ENCODE data around the gene FRK.
"Not testable (repeated sequence)": the region's sequence is repeated elsewhere in the genome, so short reads cannot be mapped to it uniquely, and the experiment has no call there.

The FRK gene

DNA sequence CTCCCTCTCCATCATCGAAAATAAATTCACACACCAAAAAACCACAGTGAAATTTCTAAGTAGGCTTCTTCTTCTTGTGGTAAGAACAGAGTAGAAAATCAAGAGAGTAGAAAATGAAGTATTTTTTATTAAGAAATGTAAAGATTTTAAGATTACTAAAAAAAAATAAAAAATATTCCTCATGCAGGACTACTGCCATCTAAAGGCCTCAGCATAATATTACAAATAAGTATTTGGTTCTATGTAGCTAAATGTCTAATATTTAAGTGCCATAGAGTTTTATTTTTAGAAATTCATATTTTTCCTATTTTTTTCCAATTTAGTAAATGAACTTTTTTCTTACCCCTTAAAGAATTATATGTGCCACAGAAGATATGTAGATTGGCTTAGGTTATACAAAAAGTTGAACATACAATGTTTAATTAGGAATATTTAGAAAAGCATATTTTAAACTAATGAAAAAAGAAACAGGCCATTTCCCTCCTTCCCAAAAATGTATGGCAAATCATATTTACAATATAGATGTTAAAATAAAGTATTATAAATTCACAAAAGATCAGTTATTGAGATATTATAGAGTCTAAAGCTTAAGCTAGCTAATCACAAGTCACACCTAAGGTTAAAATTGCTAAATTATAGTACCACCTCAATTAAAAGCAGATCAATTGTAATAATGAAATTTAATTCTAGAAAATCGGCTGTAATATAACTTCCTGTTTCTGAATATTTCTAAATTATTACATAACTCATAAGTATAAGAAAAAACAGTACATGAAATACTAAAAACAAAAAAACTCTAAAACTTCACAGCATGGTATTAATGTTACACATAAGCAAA lies 36.5 kb upstream of the FRK start:
- Histone ChIP-seq H3K4me1 (ENCODE audit: control insufficient read depth in 1 of 2, insufficient read depth in 2 of 2, low read length in 2 of 2) (peaks cover 14 to 29% of the 10 kb centered on the region in 2 donors), H3K9ac (ENCODE audit: low read depth in 1 of 2, low read length in 2 of 2) (no peak overlapping the region), H3K27ac (ENCODE audit: low read depth, low read length) (no peak overlapping the region), H3K9me3 (ENCODE audit: control insufficient read depth in 1 of 2, low read length in 2 of 2) (peaks cover 2 to 4% of the 10 kb centered on the region in 2 donors), H3K27me3 (ENCODE audit: control insufficient read depth in 1 of 2, insufficient read depth in 2 of 2, low read length in 2 of 2) (no peaks in the 10 kb centered on the region), H3K4me3 (ENCODE audit: low read depth in 1 of 2, low read length in 2 of 2) (no peak overlapping the region), H3K36me3 (ENCODE audit: control insufficient read depth in 1 of 2, insufficient read depth in 2 of 2, low read length in 2 of 2) (no peaks in the 10 kb centered on the region)

DNA sequence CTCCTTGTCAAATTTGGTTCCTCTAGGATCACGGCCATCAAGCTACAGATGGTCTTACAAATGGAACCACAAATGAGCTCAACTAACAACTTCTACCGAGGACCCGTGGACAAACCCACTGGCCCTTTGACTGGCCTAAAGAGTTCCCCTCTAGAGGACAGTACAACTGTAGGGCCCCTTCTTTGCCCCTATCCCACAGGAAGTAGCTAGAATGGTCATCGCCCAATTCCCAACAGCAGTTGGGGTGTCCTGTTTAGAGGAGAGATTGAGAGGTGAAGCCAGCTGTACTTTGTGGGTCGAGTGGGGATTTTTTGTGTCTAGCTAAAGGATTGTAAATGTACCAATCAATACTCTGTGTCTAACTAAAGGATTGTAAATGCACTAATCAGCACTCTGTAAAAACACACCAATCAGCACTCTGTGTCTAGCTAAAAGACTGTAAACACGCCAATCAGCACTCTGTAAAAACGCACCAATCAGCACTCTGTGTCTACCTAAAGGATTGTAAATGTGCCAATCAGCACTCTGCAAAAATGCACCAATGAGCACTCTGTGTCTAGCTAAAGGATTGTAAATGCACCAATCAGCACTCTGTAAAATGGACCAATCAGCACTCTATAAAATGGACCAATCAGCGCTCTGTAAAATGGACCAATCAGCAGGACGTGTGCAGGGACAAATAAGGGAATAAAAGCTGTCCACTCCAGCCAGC lies 35.5 kb upstream of the FRK start:
- H3K9me3 ChIP-seq (ENCODE audit: control insufficient read depth in 1 of 2, low read length in 2 of 2); H3K4me3 ChIP-seq (ENCODE audit: low read depth in 1 of 2, low read length in 2 of 2); H3K27ac ChIP-seq (ENCODE audit: low read depth, low read length); H3K9ac ChIP-seq (ENCODE audit: low read depth in 1 of 2, low read length in 2 of 2); H3K36me3 ChIP-seq (ENCODE audit: control insufficient read depth in 1 of 2, insufficient read depth in 2 of 2, low read length in 2 of 2); H3K27me3 ChIP-seq (ENCODE audit: control insufficient read depth in 1 of 2, insufficient read depth in 2 of 2, low read length in 2 of 2): not testable (repeated sequence)
- H3K4me1 ChIP-seq (ENCODE audit: control insufficient read depth in 1 of 2, insufficient read depth in 2 of 2, low read length in 2 of 2) = peaks cover 4 to 20% of the 10 kb centered on the region in 2 donors

DNA sequence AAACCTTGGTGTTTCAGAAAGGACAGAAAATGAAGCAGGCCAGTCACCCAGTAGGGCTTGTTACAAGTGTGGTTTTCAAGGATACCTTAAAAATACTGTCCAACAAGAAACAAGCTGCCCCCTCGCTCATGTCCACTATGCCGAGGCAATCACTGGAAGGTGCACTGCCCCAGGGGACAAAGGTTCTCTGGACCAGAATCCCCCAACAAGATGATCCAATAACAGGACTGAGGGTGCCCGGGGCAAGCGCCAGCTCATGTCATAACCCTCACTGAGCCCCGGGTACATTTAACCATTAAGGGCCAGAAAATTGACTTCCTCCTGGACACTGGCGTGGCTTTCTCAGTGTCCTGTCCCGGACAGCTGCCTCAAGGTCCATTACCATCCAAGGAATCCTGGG lies 33.4 kb upstream of the FRK start:
- H3K9me3 ChIP-seq (ENCODE audit: control insufficient read depth in 1 of 2, low read length in 2 of 2) = peaks cover 2 to 4% of the 10 kb centered on the region in 2 donors
- H3K27me3 ChIP-seq (ENCODE audit: control insufficient read depth in 1 of 2, insufficient read depth in 2 of 2, low read length in 2 of 2) = no peaks in the 10 kb centered on the region
- no peak overlapping the region for H3K27ac ChIP-seq (ENCODE audit: low read depth, low read length)
- H3K4me3 ChIP-seq (ENCODE audit: low read depth in 1 of 2, low read length in 2 of 2) = no peak overlapping the region
- no peaks in the 10 kb centered on the region for H3K36me3 ChIP-seq (ENCODE audit: control insufficient read depth in 1 of 2, insufficient read depth in 2 of 2, low read length in 2 of 2)
- H3K9ac ChIP-seq (ENCODE audit: low read depth in 1 of 2, low read length in 2 of 2) = no peak overlapping the region
- peaks cover 4 to 7% of the 10 kb centered on the region in 2 donors for H3K4me1 ChIP-seq (ENCODE audit: control insufficient read depth in 1 of 2, insufficient read depth in 2 of 2, low read length in 2 of 2)

DNA sequence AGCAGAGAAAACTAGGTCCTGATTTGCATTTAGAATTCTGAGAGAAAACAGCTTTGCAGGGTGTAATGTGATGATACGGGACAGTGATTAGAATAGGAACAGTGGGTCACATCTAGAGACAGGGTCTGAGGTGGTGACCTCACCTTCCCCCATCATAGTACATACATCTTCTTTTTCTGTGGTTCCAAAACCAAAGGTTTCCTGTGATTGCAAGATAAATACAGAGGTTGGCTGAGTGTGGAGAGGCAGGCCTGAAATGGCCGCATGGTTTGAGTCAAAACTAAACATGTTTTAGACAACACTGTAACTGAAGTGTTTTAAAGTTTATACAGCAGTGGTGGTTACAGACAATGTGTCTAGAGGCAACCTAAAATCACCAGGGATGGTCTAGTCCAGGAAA lies 29.6 kb upstream of the FRK start:
- Histone ChIP-seq H3K4me3 (ENCODE audit: low read depth in 1 of 2, low read length in 2 of 2) (no peak overlapping the region), H3K27ac (ENCODE audit: low read depth, low read length) (no peak overlapping the region), H3K9me3 (ENCODE audit: control insufficient read depth in 1 of 2, low read length in 2 of 2) (no peaks in the 10 kb centered on the region), H3K9ac (ENCODE audit: low read depth in 1 of 2, low read length in 2 of 2) (no peak overlapping the region), H3K27me3 (ENCODE audit: control insufficient read depth in 1 of 2, insufficient read depth in 2 of 2, low read length in 2 of 2) (no peaks in the 10 kb centered on the region), H3K36me3 (ENCODE audit: control insufficient read depth in 1 of 2, insufficient read depth in 2 of 2, low read length in 2 of 2) (no peaks in the 10 kb centered on the region), H3K4me1 (ENCODE audit: control insufficient read depth in 1 of 2, insufficient read depth in 2 of 2, low read length in 2 of 2) (no peaks in the 10 kb centered on the region)

DNA sequence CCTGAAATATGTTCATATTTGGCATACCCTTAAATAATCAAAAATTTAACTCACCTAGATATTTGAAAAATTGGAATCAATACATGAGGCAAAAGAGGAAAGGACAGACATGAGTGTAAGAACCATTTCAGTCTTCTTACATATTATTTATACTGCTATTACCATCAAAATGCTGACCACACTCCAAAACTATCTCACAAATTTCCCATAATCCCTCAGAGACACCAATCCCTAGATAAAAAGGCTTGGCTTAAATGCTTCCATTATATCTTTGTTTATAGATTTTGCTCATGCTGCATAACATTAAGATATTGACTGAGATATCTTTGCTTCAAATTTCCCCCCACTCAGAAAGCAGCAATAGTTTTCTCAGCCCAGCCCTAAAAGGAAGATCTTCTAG lies 28.3 kb upstream of the FRK start:
- Histone ChIP-seq H3K4me3 (ENCODE audit: low read depth in 1 of 2, low read length in 2 of 2) (no peak overlapping the region), H3K27ac (ENCODE audit: low read depth, low read length) (no peak overlapping the region), H3K27me3 (ENCODE audit: control insufficient read depth in 1 of 2, insufficient read depth in 2 of 2, low read length in 2 of 2) (no peaks in the 10 kb centered on the region), H3K36me3 (ENCODE audit: control insufficient read depth in 1 of 2, insufficient read depth in 2 of 2, low read length in 2 of 2) (no peaks in the 10 kb centered on the region), H3K4me1 (ENCODE audit: control insufficient read depth in 1 of 2, insufficient read depth in 2 of 2, low read length in 2 of 2) (no peaks in the 10 kb centered on the region), H3K9me3 (ENCODE audit: control insufficient read depth in 1 of 2, low read length in 2 of 2) (no peaks in the 10 kb centered on the region), H3K9ac (ENCODE audit: low read depth in 1 of 2, low read length in 2 of 2) (no peak overlapping the region)

DNA sequence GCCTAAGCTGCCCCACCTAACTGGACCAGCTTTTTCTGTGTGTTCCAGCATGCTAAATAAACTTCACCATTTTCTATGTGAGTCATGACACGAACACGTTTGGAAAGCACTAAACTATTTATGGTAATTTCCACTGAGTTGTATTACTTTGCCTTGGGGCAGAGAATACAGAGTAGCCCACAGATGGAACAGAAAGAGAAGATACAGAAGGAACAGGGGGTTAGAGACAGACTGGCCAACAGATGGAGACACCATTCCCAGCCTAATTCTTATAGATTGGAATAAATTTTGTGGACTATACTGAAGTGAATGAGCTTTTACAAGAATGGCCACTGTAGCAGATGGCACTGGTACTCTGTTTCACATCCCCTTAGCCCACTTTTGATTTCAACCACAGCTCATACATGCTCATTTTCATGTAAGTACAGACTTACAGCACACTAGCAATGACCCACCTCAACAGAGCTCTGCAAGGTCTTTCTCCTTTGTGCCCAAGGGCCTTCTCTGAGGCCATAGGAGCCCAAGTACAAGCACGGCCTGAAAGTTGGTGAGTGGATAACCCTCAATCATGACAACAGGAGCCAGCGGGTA lies 26.8 kb upstream of the FRK start:
- Histone ChIP-seq H3K27me3 (ENCODE audit: control insufficient read depth in 1 of 2, insufficient read depth in 2 of 2, low read length in 2 of 2) (no peaks in the 10 kb centered on the region), H3K9ac (ENCODE audit: low read depth in 1 of 2, low read length in 2 of 2) (no peak overlapping the region), H3K36me3 (ENCODE audit: control insufficient read depth in 1 of 2, insufficient read depth in 2 of 2, low read length in 2 of 2) (no peaks in the 10 kb centered on the region), H3K4me1 (ENCODE audit: control insufficient read depth in 1 of 2, insufficient read depth in 2 of 2, low read length in 2 of 2) (no peaks in the 10 kb centered on the region), H3K27ac (ENCODE audit: low read depth, low read length) (no peak overlapping the region), H3K9me3 (ENCODE audit: control insufficient read depth in 1 of 2, low read length in 2 of 2) (no peaks in the 10 kb centered on the region), H3K4me3 (ENCODE audit: low read depth in 1 of 2, low read length in 2 of 2) (no peak overlapping the region)

DNA sequence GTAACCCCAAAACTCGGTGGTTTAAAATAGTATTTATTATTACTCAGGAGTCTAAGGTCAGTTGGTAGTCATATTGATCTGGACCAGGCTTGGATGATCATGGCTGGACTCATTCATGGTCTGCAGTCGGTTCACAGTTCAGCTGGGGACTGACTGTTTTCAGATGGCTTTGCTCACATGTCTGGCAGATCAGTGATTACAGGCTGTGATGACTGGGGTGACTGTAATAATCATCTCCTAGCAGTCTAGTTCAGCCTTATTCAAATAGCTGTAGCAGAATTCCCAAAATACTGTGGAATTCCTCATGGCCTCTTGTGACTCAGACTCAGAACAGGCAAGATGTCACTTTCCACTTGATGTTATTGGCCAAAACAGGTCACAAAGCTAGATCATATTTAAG lies 23.6 kb upstream of the FRK start:
- H3K9me3 ChIP-seq (ENCODE audit: control insufficient read depth in 1 of 2, low read length in 2 of 2) = no peaks in the 10 kb centered on the region
- no peak overlapping the region for H3K27ac ChIP-seq (ENCODE audit: low read depth, low read length)
- no peak overlapping the region for H3K9ac ChIP-seq (ENCODE audit: low read depth in 1 of 2, low read length in 2 of 2)
- no peaks in the 10 kb centered on the region for H3K36me3 ChIP-seq (ENCODE audit: control insufficient read depth in 1 of 2, insufficient read depth in 2 of 2, low read length in 2 of 2)
- no peaks in the 10 kb centered on the region for H3K27me3 ChIP-seq (ENCODE audit: control insufficient read depth in 1 of 2, insufficient read depth in 2 of 2, low read length in 2 of 2)
- H3K4me3 ChIP-seq (ENCODE audit: low read depth in 1 of 2, low read length in 2 of 2) = no peak overlapping the region
- no peaks in the 10 kb centered on the region for H3K4me1 ChIP-seq (ENCODE audit: control insufficient read depth in 1 of 2, insufficient read depth in 2 of 2, low read length in 2 of 2)

DNA sequence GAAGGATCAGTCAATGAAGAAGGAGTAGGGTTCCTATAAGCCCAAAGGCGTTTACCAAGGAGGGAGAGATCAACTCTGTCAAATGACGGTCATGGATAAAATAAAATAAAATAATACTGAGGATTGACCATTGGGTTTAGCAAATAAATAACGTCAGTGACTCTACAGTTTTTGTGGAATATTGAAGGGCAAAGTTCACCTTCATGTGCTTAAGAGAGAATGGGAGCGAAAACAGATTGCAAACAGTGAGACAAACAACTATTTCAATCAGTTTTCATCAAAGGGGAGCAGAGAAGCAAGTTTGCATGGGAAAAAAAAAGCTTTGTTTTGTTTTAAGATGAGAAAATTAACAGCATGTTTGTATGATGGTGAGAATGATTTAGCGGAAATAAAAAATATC lies 22.4 kb upstream of the FRK start:
- H3K36me3 ChIP-seq (ENCODE audit: control insufficient read depth in 1 of 2, insufficient read depth in 2 of 2, low read length in 2 of 2) = no peaks in the 10 kb centered on the region
- H3K9ac ChIP-seq (ENCODE audit: low read depth in 1 of 2, low read length in 2 of 2) = no peak overlapping the region
- no peak overlapping the region for H3K27ac ChIP-seq (ENCODE audit: low read depth, low read length)
- no peaks in the 10 kb centered on the region for H3K9me3 ChIP-seq (ENCODE audit: control insufficient read depth in 1 of 2, low read length in 2 of 2)
- H3K4me1 ChIP-seq (ENCODE audit: control insufficient read depth in 1 of 2, insufficient read depth in 2 of 2, low read length in 2 of 2) = no peaks in the 10 kb centered on the region
- H3K27me3 ChIP-seq (ENCODE audit: control insufficient read depth in 1 of 2, insufficient read depth in 2 of 2, low read length in 2 of 2) = no peaks in the 10 kb centered on the region
- no peak overlapping the region for H3K4me3 ChIP-seq (ENCODE audit: low read depth in 1 of 2, low read length in 2 of 2)

DNA sequence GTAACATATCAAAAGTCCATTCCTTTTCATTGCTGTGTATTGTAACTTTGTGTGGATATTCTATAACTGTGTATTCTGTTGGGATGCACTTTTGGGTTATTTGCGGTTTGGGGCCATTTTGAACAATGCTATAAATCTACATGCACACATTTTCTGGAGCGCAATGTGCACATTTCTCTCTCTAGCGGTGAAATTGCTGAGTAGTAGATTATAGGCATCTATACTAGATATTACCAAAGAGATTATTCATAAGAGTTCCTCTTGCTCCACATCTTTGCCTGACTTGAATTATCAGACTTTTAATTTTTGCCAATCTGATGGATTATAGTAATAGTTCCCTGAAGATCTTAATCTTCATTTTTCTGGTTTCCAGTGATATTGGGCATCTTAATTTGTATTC lies 18.3 kb upstream of the FRK start:
- H3K36me3 ChIP-seq (ENCODE audit: control insufficient read depth in 1 of 2, insufficient read depth in 2 of 2, low read length in 2 of 2) = no peaks in the 10 kb centered on the region
- H3K9ac ChIP-seq (ENCODE audit: low read depth in 1 of 2, low read length in 2 of 2) = no peak overlapping the region
- H3K27me3 ChIP-seq (ENCODE audit: control insufficient read depth in 1 of 2, insufficient read depth in 2 of 2, low read length in 2 of 2) = no peaks in the 10 kb centered on the region
- H3K27ac ChIP-seq (ENCODE audit: low read depth, low read length) = no peak overlapping the region
- no peak overlapping the region for H3K4me3 ChIP-seq (ENCODE audit: low read depth in 1 of 2, low read length in 2 of 2)
- H3K9me3 ChIP-seq (ENCODE audit: control insufficient read depth in 1 of 2, low read length in 2 of 2) = no peaks in the 10 kb centered on the region
- peaks cover 5 to 14% of the 10 kb centered on the region in 2 donors for H3K4me1 ChIP-seq (ENCODE audit: control insufficient read depth in 1 of 2, insufficient read depth in 2 of 2, low read length in 2 of 2)

DNA sequence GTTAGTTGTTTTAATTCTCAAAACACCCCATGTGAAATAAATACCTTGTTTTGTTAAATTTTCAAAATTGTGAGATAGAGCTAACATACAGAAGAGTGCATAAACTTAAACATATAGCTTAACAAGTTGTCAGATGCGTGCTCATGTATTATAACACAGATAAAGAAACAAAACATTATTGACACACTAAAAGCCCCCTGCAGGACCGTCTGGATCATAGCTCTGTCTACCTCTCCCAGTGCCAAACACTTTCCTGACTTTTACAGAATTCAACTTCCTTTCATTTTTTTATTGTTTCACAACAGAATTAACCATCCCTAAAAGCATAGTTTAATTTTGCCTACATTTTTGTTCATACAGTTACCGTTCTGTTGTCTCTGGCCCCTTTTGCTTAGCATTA lies 17.8 kb upstream of the FRK start:
- H3K9me3 ChIP-seq (ENCODE audit: control insufficient read depth in 1 of 2, low read length in 2 of 2) = no peaks in the 10 kb centered on the region
- no peaks in the 10 kb centered on the region for H3K27me3 ChIP-seq (ENCODE audit: control insufficient read depth in 1 of 2, insufficient read depth in 2 of 2, low read length in 2 of 2)
- H3K4me1 ChIP-seq (ENCODE audit: control insufficient read depth in 1 of 2, insufficient read depth in 2 of 2, low read length in 2 of 2) = peaks cover 5 to 14% of the 10 kb centered on the region in 2 donors
- no peak overlapping the region for H3K4me3 ChIP-seq (ENCODE audit: low read depth in 1 of 2, low read length in 2 of 2)
- H3K36me3 ChIP-seq (ENCODE audit: control insufficient read depth in 1 of 2, insufficient read depth in 2 of 2, low read length in 2 of 2) = no peaks in the 10 kb centered on the region
- H3K9ac ChIP-seq (ENCODE audit: low read depth in 1 of 2, low read length in 2 of 2) = no peak overlapping the region
- no peak overlapping the region for H3K27ac ChIP-seq (ENCODE audit: low read depth, low read length)
